COLO829 (cell line): Measurements from ENCODE around the gene FSTL4.
"Not testable (repeated sequence)": the region's sequence is repeated elsewhere in the genome, so short reads cannot be mapped to it uniquely, and the experiment has no call there.

Source experiments
- DNase-seq: peaks from one replicate; pipeline ENCODE4 v3.0.0; 2012; ENCODE audit warnings: low spot score

The FSTL4 gene

GRCh38 chr5:133403741-133404364 lies 208.5 kb downstream of the FSTL4 start:
- DNase-seq = no peak

GRCh38 chr5:133402775-133403174 lies 209.6 kb downstream of the FSTL4 start:
- no peak for DNase-seq

- DNase-seq = no peak
Observed at GRCh38 chr5:133401731-133402347, 210.5 kb downstream of the FSTL4 start.

- DNase-seq = no peak
Observed at GRCh38 chr5:133400831-133401351, 211.4 kb downstream of the FSTL4 start.

GRCh38 chr5:133400120-133400519 lies 212.2 kb downstream of the FSTL4 start:
- no peak for DNase-seq

- no peak for DNase-seq
Observed at GRCh38 chr5:133399247-133399891, 213.0 kb downstream of the FSTL4 start.

- no peak for DNase-seq
Observed at GRCh38 chr5:133398646-133399101, 213.7 kb downstream of the FSTL4 start.

GRCh38 chr5:133397990-133398645 lies 214.2 kb downstream of the FSTL4 start:
- no peak for DNase-seq

GRCh38 chr5:133397348-133397747 lies 215.0 kb downstream of the FSTL4 start:
- no peak for DNase-seq

- DNase-seq = no peak
Observed at GRCh38 chr5:133396814-133397213, 215.5 kb downstream of the FSTL4 start.

- DNase-seq = no peak
Observed at GRCh38 chr5:133396187-133396741, 216.1 kb downstream of the FSTL4 start.

GRCh38 chr5:133395207-133395606 lies 217.1 kb downstream of the FSTL4 start:
- DNase-seq = not testable (repeated sequence)

GRCh38 chr5:133394477-133394817 lies 217.9 kb downstream of the FSTL4 start:
- not testable (repeated sequence) for DNase-seq

GRCh38 chr5:133393776-133394476 lies 218.4 kb downstream of the FSTL4 start:
- DNase-seq = no peak

GRCh38 chr5:133392448-133392847 lies 219.9 kb downstream of the FSTL4 start:
- no peak for DNase-seq

GRCh38 chr5:133391354-133392136 lies 220.8 kb downstream of the FSTL4 start:
- DNase-seq = no peak

GRCh38 chr5:133390416-133391353 lies 221.7 kb downstream of the FSTL4 start:
- no peak for DNase-seq

GRCh38 chr5:133389066-133389590 lies 223.2 kb downstream of the FSTL4 start:
- no peak for DNase-seq

- no peak for DNase-seq
Observed at GRCh38 chr5:133387621-133388020, 224.7 kb downstream of the FSTL4 start.

GRCh38 chr5:133387091-133387490 lies 225.2 kb downstream of the FSTL4 start:
- no peak for DNase-seq
